Activated CD4-positive, alpha-beta T cell treated with anti-CD3 and anti-CD28 coated beads, Interleukin-2, Interleukin-4, amounts not matched to agents 100 ng/mL and 50 ng/mL, durations not matched to agents 16 hours and 8 hours (primary cell): ENCODE measurements around the gene LAGE3.

Experiments
- DNase-seq: peaks from one replicate; pipeline ENCODE4 v3.0.0-alpha.2; 2020; ENCODE audit warnings: low spot score

The LAGE3 gene

DNA sequence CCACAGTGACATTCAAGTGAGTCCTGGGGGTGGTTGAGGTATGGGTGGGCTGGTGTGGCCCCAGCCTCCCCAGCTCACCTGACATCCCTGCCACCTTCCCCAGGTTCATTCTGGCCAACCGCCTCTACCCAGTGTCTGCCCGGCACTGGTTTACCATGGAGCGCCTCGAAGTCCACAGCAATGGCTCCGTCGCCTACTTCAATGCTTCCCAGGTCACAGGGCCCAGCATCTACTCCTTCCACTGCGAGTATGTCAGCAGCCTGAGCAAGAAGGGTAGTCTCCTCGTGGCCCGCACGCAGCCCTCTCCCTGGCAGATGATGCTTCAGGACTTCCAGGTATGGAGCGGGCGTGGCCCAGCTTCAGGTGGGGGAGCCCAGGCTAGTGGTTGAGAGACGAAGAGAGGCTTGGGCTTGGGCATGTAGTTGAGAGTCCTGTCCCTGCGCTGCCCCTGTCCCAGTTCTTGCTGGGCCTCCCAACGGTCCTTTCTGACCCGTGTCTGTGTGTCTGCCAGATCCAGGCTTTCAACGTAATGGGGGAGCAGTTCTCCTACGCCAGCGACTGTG is 43.8 kb downstream of the LAGE3 start:
- DNase-seq = no peak

GRCh38 chrX:154434394-154435168 is 44.5 kb downstream of the LAGE3 start:
- no peak for DNase-seq

- no peak for DNase-seq
Observed at GRCh38 chrX:154433605-154434004, 45.5 kb downstream of the LAGE3 start.

DNA sequence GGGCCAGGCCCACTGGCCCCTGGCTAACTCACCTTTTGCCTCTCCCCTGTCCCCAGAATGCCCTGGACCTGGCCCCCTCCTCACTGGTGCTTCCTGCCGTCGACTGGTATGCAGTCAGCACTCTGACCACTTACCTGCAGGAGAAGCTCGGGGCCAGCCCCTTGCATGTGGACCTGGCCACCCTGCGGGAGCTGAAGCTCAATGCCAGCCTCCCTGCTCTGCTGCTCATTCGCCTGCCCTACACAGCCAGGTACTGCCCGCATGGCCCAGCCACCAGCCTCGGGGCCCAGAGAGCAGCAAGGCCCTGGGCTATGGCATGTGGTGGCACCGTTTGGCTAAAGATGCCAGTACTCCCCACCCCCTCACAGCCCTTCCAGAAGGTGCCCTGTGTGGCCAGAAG is 46.9 kb downstream of the LAGE3 start:
- no peak for DNase-seq

- no peak for DNase-seq
Observed at GRCh38 chrX:154431341-154431740, 47.7 kb downstream of the LAGE3 start.

GRCh38 chrX:154430916-154431315 is 48.2 kb downstream of the LAGE3 start:
- no peak for DNase-seq

- DNase-seq = no peak
Observed at GRCh38 chrX:154430479-154430878, 48.6 kb downstream of the LAGE3 start.

GRCh38 chrX:154429711-154430110 is 49.4 kb downstream of the LAGE3 start:
- no peak for DNase-seq

- DNase-seq = peak; percentile 91
Observed at GRCh38 chrX:154428176-154429171, 50.6 kb downstream of the LAGE3 start, which contains the start of gene ATP6AP1. TSS of gene ATP6AP1 (plus strand) at chrX:154428677. CDS start at chrX:154428693, 16 bp downstream.
